GM19043 (cell line): ENCODE measurements around the gene CIRBP.

Source experiments
- ATAC-seq: cut with Tn5 transposase; IDR thresholded peaks from one replicate; pipeline ENCODE4 v1.9.1; 2021; ENCODE audit warnings: low read depth; ENCODE audit not compliant: unreplicated experiment

Gene CIRBP

GRCh38 chr19:1229924-1230782 lies 39.0 kb upstream of the CIRBP start:
- no peak for ATAC-seq

GRCh38 chr19:1230783-1231489 lies 38.2 kb upstream of the CIRBP start:
- ATAC-seq: no peak

DNA sequence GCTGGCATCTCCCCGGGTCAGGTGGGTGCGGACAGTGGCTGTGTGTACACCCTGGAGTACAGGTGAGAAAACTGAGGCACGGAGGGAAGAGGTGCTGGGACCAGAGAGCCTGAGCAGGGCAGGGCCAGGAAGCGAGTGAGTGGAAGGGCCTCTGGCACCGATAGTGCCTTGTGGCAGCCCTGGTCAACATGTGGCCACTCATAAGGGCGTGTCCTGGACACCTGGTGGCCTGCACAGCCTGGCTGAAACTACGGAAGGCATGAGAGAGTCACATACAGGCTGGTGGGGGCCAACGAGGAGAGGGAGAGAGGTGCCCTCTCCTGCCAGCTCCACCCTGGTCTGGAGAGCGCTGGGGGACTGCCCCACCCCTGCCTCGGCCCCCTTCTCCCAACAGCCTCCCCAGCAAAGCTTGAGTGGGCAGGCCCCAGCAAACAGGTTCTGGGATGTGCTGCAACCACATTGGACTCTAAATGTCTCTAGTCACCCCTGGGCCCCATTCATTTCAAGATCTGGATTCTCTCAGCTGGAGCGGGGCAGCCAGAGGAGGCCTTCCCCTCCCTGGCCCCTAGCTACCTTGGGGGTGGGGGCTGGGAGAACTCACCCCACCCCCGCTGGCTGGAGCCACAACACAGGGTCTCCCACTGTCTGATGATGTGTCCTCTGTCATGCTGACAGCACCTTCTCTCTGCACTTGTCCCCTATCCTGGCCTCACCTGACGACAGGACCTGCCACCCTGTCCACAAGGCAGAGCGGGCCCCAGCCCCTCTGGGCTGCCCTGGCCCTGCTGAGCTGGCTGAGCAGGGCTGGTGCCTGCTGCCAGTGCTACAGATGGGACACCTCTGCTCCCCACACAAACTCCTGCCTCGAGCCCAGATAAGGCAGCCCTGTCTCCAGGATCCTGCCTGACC lies 37.1 kb upstream of the CIRBP start:
- ATAC-seq: no peak

- ATAC-seq: no peak
Observed at GRCh38 chr19:1232652-1233072, 36.5 kb upstream of the CIRBP start.

- no peak for ATAC-seq
Observed at GRCh38 chr19:1233115-1233667, 35.9 kb upstream of the CIRBP start.

GRCh38 chr19:1234051-1234954 lies 34.8 kb upstream of the CIRBP start:
- no peak for ATAC-seq

DNA sequence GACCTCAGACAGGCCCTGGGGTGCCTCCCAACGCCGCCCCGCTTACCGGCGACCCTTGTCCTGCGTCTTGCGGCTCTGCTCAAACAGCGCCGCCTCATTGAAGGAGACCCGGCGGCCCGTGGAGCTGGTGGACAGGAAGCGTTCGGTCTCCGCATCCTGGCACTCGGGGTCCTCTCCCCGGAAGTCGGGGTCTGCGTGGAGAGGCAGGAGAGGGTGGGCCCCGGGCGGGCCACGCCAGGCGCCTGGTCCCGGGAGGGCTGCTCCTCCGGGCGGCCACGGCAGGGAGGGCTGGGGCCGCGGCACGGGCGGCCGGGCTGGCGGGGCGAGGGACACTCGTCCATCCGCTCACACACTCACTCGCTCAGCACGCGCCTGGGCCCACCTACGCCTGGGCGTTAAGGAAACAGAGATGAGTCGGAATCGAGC lies 34.2 kb upstream of the CIRBP start:
- ATAC-seq: no peak

GRCh38 chr19:1235625-1236538 lies 33.2 kb upstream of the CIRBP start:
- ATAC-seq: no peak

GRCh38 chr19:1236576-1236975 lies 32.6 kb upstream of the CIRBP start:
- ATAC-seq: no peak

- ATAC-seq: no peak
Observed at GRCh38 chr19:1237027-1237659, 32.0 kb upstream of the CIRBP start.

- ATAC-seq: no peak
Observed at GRCh38 chr19:1237754-1238368, 31.3 kb upstream of the CIRBP start, which contains the start of gene CBARP. TSS of gene CBARP (minus strand) at chr19:1238005. CDS start at chr19:1236100, 1,905 bp downstream.

DNA sequence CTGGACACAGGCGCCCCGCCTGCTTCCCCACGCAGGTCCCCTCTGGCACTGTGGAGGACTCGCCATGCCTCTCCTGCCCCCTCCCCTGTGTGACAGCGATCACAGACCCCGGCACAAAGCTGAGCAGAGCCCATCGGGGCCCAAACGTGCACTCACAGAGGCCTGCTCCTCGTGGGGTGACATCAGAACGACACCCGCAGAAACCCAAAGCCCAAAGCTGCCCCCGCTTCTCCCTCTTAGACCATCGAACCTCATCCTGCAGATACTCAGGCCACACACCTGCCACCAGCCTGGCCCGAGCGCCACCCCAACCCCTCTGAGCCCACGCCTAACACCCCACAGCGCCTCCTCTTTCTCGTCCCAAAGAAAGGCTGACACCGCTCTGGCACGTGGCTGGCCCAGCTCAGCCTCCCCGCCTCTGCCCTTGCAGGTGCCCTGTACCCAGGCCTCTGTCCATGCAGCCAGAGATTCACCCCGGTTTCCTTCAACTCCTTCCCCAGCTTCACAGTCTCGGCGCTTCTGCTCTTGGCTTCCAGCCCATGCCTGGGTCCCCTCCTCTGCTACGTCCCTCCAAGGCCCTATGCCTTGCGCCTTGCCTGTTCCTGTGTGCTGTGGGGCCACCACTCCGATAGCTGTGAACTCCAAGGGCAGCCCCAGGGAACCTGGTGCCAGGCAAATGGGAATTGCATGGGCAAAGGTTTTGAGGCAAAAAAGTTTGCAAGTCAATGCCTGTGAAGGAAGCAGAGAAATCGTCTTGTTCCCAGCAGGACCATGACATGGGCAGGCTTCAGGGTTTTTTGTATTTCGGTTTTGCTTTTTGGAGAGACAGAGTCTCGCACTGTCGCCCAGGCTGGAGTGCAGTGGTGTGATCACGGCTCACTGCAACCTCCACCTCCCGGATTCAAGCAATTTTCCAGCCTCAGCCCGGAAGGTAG lies 30.5 kb upstream of the CIRBP start:
- no peak for ATAC-seq

DNA sequence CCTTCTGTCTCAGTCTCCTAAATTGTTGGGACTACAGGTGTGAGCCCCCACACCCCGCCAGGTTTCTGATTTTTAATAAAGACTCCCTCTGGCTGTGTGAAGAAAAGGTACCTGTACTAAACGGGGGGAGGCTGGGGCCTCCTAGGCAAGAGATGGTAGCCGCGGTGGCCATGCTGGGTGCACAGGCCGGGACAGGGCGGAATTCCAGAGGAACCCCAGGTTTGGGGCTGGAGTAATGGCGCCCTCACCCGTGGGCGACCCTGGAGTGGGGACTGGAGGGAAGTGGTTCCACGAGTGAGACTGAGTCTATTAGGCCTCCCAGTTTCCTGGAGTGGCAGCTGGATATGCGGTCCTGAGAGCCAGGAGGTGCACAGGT lies 29.7 kb upstream of the CIRBP start:
- ATAC-seq: no peak

DNA sequence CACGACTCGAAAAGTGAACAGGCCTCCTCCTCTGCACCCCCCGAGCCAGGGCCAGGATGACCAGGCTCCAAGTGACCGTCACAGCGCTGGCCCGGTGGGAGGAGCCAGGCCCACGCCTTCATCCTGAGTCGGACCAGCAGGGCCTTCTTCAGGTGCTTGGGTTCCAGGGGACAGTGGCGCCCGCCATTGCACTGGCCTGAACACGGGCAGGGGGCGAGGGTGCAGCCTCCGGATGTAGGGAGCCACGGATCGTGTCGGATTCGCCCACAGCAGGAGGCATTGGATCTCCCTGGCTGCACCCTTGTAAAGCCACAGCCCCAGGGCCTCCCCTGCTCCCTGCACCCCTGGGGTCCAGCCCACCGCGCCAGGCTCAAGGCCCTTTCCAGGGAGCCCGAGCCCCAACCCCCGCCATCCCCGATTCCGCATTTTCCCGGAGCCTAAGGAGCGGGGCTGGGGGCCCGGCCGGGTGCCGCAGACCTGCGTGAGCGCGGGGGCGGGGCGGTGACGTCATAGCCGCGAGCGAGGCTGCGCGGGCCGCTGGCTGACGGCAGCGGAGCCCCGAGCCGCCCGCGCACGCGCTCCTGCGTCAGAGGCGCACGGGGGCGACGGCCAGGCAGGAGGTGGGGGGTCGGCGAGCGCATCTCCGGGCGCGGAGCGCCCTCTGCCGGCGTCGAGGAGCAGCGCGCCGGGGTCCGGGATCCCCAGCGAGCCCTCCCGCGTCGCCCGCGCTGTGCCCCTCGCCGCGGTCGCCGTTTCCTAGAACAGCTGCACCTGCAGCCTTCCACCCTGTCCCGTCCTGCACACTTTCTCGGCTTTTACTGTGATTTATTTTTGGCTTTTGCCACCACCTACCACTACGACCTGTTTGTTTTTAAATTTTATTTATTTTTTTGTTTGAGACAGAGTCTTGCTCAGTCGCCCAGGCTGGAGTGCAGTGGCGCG lies 29.1 kb upstream of the CIRBP start:
- no peak for ATAC-seq

DNA sequence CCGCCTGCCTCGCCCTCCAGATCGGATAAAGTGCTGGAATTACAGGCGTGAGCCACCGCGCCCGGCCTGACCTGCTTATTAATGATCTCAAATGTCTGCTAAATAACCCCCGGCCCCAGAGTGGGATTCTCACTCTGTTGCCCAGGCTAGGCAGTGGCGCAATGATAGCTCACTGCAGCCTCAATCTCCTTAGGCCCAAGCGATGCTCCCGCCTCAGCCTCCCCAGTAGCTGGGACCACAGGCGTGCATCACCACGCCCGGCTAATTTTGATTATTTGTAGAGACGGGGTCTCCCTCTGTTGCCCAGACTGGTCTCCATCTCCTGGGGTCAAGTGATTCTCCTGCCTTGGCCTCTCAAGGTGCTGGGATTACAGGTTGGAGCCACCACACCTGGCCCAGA lies 28.2 kb upstream of the CIRBP start:
- ATAC-seq: no peak
